Activated T-helper 1 cell treated with Interleukin-2 at 50 U/mL for 16 hours (primary cell): ENCODE results near the gene FXYD4.
A peak's percentile ranks its signal among the peaks of the same experiment; 100 is the strongest.

Source experiments
- DNase-seq: peaks from one replicate; pipeline ENCODE4 v3.0.0-alpha.2; 2020; ENCODE audit warnings: low read depth

The FXYD4 gene

GRCh38 chr10:43396061-43396927 lies 24.9 kb downstream of the FXYD4 start:
- peak; percentile 61 for DNase-seq

GRCh38 chr10:43396928-43397624 lies 25.6 kb downstream of the FXYD4 start:
- peak; percentile 67 for DNase-seq

GRCh38 chr10:43398939-43399319 lies 27.5 kb downstream of the FXYD4 start:
- DNase-seq, result no peak

GRCh38 chr10:43399320-43400310 lies 28.2 kb downstream of the FXYD4 start:
- no peak for DNase-seq

GRCh38 chr10:43401627-43402026 lies 30.2 kb downstream of the FXYD4 start:
- no peak for DNase-seq

- DNase-seq, result no peak
These were observed 30.7 kb downstream of the FXYD4 start for GRCh38 chr10:43402176-43402575.

- DNase-seq, result no peak
These were observed 31.5 kb downstream of the FXYD4 start for GRCh38 chr10:43402880-43403452.

- no peak for DNase-seq
These were observed 32.7 kb downstream of the FXYD4 start for GRCh38 chr10:43403911-43404703.

GRCh38 chr10:43404704-43405084 lies 33.3 kb downstream of the FXYD4 start:
- DNase-seq, result no peak

GRCh38 chr10:43407148-43407575 lies 35.7 kb downstream of the FXYD4 start:
- DNase-seq, result peak; percentile 50

- DNase-seq, result peak; percentile 70
These were observed 36.3 kb downstream of the FXYD4 start for GRCh38 chr10:43407576-43408330.

- no peak for DNase-seq
These were observed 36.9 kb downstream of the FXYD4 start for GRCh38 chr10:43408331-43408709.

GRCh38 chr10:43408710-43409384 lies 37.4 kb downstream of the FXYD4 start, which contains the start of gene HNRNPF:
Gene HNRNPF, minus strand, starts transcription at chr10:43409186. Its CDS starts 21,302 bp downstream, at chr10:43387884.
- peak; percentile 90 for DNase-seq

GRCh38 chr10:43409385-43410109 lies 38.1 kb downstream of the FXYD4 start:
- peak; percentile 52 for DNase-seq

GRCh38 chr10:43410345-43410744 lies 38.9 kb downstream of the FXYD4 start:
- no peak for DNase-seq

- DNase-seq, result no peak
These were observed 40.1 kb downstream of the FXYD4 start for GRCh38 chr10:43411536-43411935.

- DNase-seq, result no peak
These were observed 44.1 kb downstream of the FXYD4 start for GRCh38 chr10:43415544-43415943.

- no peak for DNase-seq
These were observed 46.7 kb downstream of the FXYD4 start for GRCh38 chr10:43417950-43418768.
